SKM-1 (cell line): Measurements from ENCODE around the gene NRF1.

ENCODE experiments used
- DNase-seq: peaks from one replicate; lab custom pipeline; 2025; ENCODE audit not compliant: unreplicated experiment; lab: John Stamatoyannopoulos, UW

The NRF1 gene

DNA sequence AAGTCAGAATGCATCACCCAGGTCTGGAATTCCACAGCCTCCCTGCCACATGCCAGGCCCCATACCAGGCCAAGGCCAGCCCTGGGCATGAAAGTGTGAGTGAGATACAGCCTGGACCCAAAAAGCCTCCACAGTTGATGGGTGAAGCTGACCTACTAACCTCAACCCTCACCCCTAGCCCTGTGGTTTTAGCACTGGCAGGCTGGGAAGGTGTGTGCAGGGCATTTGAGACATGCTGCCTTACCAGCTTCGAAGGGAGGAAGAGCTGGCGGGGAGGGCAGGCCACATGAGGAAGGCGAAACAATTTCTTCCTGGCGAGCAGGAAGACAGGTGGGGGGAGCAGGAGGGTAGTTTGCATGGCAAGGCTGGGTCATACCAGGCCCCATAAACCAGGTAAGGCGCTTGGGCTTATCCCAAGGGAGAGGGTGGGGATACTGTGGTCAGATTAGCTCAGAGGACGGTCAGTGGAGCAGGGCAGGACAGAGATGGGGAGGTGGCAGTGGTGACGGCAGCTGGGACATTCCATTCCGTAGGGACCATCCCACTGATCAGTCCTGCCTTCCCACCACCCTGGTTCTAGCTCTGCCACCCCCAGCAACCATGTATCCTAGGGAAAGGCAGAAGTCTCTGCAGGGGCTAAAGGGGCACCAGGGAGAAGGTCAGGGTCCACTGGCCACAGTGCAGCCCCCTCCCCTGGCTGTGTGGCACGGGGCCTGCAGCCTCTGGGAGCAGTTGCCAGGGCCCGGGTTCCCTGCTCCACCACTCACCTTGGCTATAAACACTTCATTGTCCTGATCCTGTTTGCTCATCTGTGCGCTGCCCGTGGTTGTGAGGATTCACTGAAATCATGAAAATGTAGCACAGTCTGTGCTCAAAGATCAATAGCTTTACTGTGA lies 155.8 kb downstream of the NRF1 start:
- no peak for DNase-seq

GRCh38 chr7:129768614-129769399 lies 157.3 kb downstream of the NRF1 start:
- DNase-seq: no peak

GRCh38 chr7:129769400-129769774 lies 157.9 kb downstream of the NRF1 start:
- DNase-seq: no peak

GRCh38 chr7:129769866-129770808 lies 158.6 kb downstream of the NRF1 start:
- no peak for DNase-seq

DNA sequence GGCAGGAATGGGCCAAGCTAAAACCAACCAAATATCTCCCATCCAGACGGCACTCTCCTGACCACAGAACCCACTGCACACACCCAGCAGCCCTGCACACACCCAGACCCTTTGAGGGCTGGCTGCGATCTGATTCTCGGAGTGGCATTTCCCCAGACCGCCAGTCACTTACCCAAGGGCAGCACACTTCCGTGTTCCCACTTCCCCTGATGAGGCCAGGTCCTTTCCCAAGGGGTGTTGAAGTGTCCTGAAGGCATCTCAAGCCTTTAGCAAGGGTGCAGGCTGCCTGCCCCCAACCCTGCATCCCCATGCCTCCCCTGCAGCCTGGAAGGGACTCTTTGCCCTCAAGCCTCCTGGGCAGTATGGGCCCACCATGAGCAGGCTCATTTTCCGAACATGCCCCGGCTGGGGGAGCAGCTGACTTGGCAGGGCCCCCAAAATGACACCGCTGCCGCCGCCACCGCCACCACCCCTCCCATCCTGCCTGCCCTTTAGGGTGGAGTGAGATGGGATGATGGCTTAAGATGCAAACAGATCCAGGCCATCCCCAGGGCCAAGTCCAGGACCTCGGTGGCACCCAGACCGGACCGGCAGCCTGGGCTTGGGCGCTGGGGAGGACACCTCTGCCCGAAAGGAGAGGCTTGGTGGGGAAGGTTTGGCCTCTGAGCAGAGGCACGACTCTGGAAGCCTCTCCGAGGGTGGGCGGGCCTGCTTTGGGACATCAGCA lies 159.8 kb downstream of the NRF1 start:
- no peak for DNase-seq

DNA sequence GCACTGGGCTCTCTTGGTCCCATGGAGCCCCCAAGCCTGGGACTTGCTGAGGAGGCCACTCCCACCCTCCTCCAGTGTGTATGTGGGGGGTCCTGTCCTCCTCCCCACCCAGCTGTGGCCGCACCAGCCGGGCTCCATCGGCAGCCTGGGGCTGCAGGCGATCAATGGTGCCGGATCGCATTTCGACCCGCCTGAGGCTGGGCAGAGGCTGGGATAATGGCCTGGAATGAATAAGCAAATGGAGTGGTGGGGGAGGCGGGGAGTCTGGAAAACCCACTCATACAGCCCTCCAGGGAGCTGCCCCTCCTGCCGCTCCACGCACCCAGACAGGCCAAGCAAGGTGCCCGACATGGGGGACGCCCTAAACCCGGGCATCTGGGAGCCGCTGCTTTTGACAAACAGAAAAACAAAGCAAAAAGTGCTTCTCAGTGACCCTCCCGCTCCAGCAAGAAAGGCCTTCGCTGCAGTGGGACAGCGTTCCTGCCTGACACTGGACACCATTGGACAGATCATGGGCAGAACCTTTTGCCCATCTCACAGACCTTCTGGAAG lies 160.5 kb downstream of the NRF1 start:
- no peak for DNase-seq

GRCh38 chr7:129772646-129773280 lies 161.2 kb downstream of the NRF1 start:
- DNase-seq: no peak

GRCh38 chr7:129773328-129773731 lies 161.8 kb downstream of the NRF1 start:
- DNase-seq: no peak

DNA sequence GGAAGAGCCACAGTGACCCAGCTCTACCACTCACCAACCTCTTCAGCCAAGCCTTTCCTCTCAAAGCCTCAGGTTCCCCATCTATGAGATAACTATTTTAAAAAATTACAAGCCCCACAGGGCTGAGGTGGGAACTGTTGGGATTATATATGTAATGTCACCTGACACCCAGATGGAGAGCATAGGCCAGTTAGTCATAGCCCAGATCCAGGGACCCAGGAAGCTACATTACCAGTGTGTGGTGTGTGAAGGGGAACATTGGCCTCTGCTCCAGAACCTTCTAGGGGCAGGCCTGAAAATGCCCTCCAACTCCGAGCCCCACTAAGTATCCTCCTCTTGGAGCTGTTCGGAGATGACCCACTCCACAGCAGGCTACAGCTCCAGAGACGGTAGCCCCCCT lies 162.4 kb downstream of the NRF1 start:
- no peak for DNase-seq

DNA sequence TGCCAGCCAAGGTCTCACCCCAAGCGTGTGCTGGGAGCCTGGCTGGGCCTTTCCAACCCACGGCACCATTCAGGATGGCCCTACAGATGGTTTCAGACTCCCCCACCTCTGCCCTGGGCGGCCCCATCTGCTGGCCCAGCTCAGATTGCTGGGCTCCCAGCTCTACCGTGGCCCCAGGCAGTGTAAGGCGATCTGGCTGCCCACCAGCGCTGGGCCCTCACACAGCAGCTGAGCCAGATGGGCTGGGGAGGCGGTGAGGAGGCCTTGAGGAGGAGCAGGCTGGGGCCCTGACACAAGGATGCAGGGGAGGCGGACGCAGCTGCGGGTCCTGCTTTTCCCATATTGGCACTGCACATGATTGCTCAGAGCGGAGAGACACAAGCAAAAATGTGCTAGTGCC lies 162.8 kb downstream of the NRF1 start:
- no peak for DNase-seq

DNA sequence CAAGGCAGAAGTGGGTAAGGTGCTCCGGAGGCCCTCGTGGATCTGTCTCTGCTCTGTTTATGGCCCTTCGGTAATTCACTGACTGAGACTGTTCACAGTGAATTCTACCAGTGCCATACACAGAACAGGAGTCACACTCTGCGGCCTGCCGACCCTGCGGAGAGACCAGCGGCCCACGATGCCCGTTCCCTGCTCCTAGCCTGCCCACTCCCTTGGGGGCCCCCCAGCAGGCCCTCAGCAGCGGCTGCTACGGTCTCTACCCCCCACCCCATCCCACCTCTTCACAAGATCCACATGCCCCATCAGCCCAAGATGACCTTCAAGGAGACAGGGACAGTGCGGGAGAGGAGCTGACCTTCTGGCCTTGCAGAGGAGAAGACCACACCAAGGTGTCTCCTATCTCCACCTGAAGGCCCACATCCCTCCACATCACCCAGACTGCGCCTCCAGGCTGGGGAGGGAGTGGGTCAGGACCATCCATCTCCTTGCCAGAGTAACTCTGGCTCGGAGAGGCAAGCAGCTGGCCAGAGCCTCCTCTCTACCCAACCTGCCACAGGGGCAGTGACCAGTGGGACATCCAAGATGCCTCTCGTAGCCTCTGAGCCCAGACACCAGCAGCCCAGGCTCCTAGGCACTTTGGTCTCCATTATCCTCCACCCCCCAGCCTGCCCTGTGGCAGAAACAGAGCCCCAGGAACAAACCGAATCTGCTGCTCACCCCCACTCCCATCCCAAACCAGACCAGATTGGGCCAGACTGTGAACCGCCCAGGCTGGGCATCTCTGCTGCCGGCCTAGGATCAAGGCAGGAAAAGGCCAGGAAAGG lies 163.6 kb downstream of the NRF1 start:
- DNase-seq: no peak

DNA sequence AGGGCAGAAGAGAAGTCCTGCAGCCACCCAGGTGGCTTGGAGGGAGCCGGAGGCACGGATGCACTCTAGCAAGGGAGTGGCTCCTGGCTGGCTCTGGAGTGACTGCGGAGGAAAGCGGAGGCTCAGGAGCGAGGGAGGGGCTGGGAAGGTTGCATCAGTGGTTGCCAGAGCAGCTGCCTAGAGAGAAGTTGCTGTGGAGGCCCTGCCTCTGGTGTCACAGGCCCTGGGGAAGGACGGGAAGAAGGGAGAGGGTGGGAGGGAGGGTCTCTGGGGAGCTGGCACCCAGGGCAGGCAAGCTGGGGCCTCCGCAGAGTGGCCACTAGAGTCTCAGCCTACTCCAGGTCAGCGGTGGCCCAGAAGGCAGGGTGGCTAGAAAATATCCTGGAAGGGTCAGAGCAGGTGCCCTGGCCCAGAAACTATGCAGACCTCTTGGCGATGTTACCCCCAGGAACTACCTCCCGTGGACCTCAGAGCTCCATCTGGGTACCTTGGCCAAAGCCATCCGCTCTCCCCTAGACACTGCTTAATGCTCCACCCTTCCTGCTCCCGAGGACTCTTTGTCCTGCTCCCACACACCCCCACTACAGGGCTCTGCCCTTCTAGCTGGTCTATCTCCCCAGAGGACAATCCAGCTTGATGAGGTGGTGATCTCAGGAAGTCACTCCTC lies 164.3 kb downstream of the NRF1 start:
- no peak for DNase-seq

- no peak for DNase-seq
Measured at GRCh38 chr7:129776362-129776722, 164.8 kb downstream of the NRF1 start.

GRCh38 chr7:129777195-129777844 lies 165.8 kb downstream of the NRF1 start:
- no peak for DNase-seq

- DNase-seq: no peak
Measured at GRCh38 chr7:129777993-129778769, 166.7 kb downstream of the NRF1 start.

DNA sequence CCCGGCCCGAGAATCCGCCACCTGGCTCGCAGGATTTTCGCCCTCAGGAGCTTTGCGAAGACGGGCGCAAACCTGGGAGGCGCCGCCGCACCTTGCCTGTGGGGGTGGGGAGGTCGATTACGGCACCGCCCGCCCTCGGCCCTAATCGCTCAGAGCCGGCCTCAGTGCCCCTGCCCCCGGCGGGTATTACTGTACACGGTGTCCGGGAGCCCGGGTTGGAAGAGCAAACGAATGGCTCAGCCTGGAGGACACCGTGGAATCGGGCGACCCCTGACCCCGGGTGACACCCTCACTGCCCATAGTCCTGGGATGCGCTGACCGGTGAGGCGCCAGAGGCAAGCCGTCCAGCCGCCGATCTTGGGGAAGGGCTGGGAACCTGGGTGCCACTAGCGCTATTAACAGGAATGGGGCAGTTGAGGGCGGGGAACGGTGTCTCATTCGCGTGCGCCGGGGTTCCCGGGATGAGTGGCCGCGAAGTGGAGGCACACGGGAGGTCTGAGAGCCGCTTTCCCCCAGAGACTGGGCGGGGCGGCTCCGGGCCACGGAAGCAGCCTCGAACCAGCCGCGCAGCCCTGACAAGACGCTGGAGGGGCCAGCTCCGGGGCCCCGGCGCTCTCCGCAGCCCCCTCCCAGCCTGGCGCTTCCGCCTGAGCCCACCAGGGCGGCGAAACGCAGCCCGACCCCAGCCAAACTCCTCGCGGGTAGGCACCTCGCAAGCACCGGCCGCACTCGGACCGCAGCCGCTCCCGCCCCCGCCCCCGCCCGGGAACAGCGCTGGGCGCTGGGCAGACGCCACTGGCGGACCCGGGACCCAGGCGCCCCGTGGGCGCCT lies 167.5 kb downstream of the NRF1 start:
- DNase-seq: no peak
